ENCODE data around the gene BCKDHB. TPM values are rescaled to one million over a fixed set of nuclear protein-coding genes. Genes with fewer than 3 reads are reported as not detected.
"Not testable (repeated sequence)": the region's sequence is repeated elsewhere in the genome, so short reads cannot be mapped to it uniquely, and the experiment has no call there.

BCKDHB gene
- total RNA-seq, 4 donors from 2014 or later = 8.9 to 18.4 (median 16.6) TPM

GRCh38 chr6:80282913-80283554, 176.6 kb downstream of the BCKDHB start:
- ATAC-seq (ENCODE audit: low FRiP score) (no peak), DNase-seq (ENCODE audit: low spot score) (no peak)
- TF ChIP-seq, protein P1, sequence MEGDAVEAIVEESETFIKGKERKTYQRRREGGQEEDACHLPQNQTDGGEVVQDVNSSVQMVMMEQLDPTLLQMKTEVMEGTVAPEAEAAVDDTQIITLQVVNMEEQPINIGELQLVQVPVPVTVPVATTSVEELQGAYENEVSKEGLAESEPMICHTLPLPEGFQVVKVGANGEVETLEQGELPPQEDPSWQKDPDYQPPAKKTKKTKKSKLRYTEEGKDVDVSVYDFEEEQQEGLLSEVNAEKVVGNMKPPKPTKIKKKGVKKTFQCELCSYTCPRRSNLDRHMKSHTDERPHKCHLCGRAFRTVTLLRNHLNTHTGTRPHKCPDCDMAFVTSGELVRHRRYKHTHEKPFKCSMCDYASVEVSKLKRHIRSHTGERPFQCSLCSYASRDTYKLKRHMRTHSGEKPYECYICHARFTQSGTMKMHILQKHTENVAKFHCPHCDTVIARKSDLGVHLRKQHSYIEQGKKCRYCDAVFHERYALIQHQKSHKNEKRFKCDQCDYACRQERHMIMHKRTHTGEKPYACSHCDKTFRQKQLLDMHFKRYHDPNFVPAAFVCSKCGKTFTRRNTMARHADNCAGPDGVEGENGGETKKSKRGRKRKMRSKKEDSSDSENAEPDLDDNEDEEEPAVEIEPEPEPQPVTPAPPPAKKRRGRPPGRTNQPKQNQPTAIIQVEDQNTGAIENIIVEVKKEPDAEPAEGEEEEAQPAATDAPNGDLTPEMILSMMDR (IDR thresholded peaks at IDR 0.05) = no peak

- ATAC-seq (ENCODE audit: low FRiP score) (no peak), DNase-seq (ENCODE audit: low spot score) (no peak)
- TF ChIP-seq, protein P1 (IDR thresholded peaks at IDR 0.05) = no peak
Measured at GRCh38 chr6:80287112-80287511, 180.6 kb downstream of the BCKDHB start.

DNA sequence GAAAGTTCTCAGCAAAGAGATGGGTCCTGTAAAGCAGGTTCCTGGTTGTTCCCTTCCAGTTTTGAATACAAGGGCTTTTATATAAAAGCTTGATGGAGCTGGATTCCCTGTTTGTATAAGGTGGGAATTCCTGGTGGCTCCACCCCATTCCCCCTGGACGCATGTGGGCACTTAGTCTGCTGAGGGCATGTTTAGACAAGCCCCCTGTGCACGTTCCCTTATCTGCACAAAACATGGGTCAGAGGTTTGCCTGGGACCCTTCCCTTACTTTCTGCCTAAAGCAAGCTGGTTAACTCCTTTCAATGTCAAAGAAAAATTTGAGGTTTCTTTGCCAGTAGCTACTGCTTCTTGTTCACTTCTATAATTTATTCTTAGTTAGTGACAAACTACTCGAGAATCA, 181.1 kb downstream of the BCKDHB start:
- ATAC-seq (ENCODE audit: low FRiP score) (no peak), DNase-seq (ENCODE audit: low spot score) (no peak)
- TF ChIP-seq, protein P1 (IDR thresholded peaks at IDR 0.05) = no peak

DNA sequence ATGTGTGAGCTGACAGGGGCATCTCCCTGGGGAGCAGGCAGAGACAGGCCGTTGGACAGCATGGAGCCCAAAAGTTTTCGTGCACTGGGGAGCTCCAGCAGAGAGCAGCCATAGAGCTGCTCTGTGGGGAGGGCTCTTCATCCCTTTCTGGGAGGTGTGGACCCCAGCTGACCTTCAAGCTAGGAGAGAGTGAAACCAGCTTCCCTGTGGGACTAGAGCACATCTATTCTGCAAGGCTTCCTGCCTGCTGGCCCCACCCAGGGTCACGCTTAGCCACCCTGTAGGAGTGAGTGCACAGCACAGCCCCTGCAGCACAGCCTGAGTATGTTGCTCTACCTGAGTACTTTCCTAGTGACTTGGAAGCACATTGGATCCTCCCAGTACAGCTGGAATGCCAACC, 183.3 kb downstream of the BCKDHB start:
- no peak for DNase-seq (ENCODE audit: low spot score)
- no peak for ATAC-seq (ENCODE audit: low FRiP score)
- TF ChIP-seq, protein P1 (IDR thresholded peaks at IDR 0.05) = no peak

GRCh38 chr6:80294531-80294930, 188.1 kb downstream of the BCKDHB start:
- not testable (repeated sequence) for DNase-seq (ENCODE audit: low spot score); ATAC-seq (ENCODE audit: low FRiP score)

DNA sequence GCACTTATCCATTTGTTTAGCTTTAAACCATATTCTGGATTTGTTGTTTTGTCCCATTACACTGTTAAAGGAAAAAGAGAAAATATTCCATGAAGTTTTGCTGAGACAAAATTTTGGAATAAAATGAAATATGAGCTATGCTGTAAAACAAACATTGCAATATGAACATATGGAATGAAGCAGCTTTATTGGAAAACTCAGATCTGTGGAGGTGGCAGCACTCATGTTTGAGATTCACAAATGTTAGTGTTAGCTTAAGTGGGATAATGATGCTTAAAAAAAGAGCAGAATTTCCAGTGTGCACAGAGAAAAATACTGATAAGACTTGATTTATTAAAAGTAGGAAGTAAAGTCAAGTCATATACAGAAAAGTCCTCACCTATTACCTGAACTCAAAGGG, 196.2 kb downstream of the BCKDHB start:
- DNase-seq (ENCODE audit: low spot score) = no peak
- TF ChIP-seq, protein P1 (IDR thresholded peaks at IDR 0.05) = no peak
- ATAC-seq (ENCODE audit: low FRiP score) = no peak

- no peak for ATAC-seq (ENCODE audit: low FRiP score)
- DNase-seq (ENCODE audit: low spot score) = no peak
- TF ChIP-seq, protein P1 (IDR thresholded peaks at IDR 0.05) = no peak
Measured at GRCh38 chr6:80304014-80304413, 197.5 kb downstream of the BCKDHB start.
